MV-4-11 (cell line): ENCODE data around the gene HDLBP.
"Not testable (repeated sequence)": the region's sequence is repeated elsewhere in the genome, so short reads cannot be mapped to it uniquely, and the experiment has no call there.

ENCODE experiments used
- DNase-seq: peaks from one replicate; lab custom pipeline; 2025; lab: John Stamatoyannopoulos, UW

HDLBP gene

GRCh38 chr2:241209271-241209670 is 106.2 kb downstream of the HDLBP start:
- no peak for DNase-seq

- DNase-seq = no peak
Observed at GRCh38 chr2:241208058-241208457, 107.4 kb downstream of the HDLBP start.

- no peak for DNase-seq
Observed at GRCh38 chr2:241207641-241208040, 107.8 kb downstream of the HDLBP start.

GRCh38 chr2:241207151-241207550 is 108.3 kb downstream of the HDLBP start:
- DNase-seq = no peak

GRCh38 chr2:241205086-241205485 is 110.4 kb downstream of the HDLBP start:
- no peak for DNase-seq

- no peak for DNase-seq
Observed at GRCh38 chr2:241204490-241204889, 111.0 kb downstream of the HDLBP start.

GRCh38 chr2:241204010-241204384 is 111.5 kb downstream of the HDLBP start:
- DNase-seq = no peak

- no peak for DNase-seq
Observed at GRCh38 chr2:241203218-241204009, 112.1 kb downstream of the HDLBP start.

- no peak for DNase-seq
Observed at GRCh38 chr2:241202681-241203080, 112.8 kb downstream of the HDLBP start.

- no peak for DNase-seq
Observed at GRCh38 chr2:241202268-241202585, 113.2 kb downstream of the HDLBP start.

- DNase-seq = no peak
Observed at GRCh38 chr2:241201445-241202267, 113.8 kb downstream of the HDLBP start.

GRCh38 chr2:241200822-241201395 is 114.6 kb downstream of the HDLBP start:
- peak; percentile 35 for DNase-seq

- DNase-seq = no peak
Observed at GRCh38 chr2:241199897-241200821, 115.3 kb downstream of the HDLBP start.

- no peak for DNase-seq
Observed at GRCh38 chr2:241199286-241199685, 116.2 kb downstream of the HDLBP start.

- DNase-seq = no peak
Observed at GRCh38 chr2:241198381-241199279, 116.8 kb downstream of the HDLBP start.

GRCh38 chr2:241197947-241198346 is 117.5 kb downstream of the HDLBP start:
- DNase-seq = no peak

- DNase-seq = not testable (repeated sequence)
Observed at GRCh38 chr2:241197246-241197645, 118.2 kb downstream of the HDLBP start.

GRCh38 chr2:241195506-241196130 is 119.9 kb downstream of the HDLBP start:
- no peak for DNase-seq

GRCh38 chr2:241194811-241195210 is 120.7 kb downstream of the HDLBP start:
- no peak for DNase-seq

GRCh38 chr2:241193271-241193670 is 122.2 kb downstream of the HDLBP start:
- DNase-seq = no peak
